Hippocampal formation (tissue), 2 donors: ENCODE data around the gene ZBTB7A.

Experiments
- DNase-seq, 2 donors: peaks; one replicate each; lab custom pipeline; 2025; lab: John Stamatoyannopoulos, UW

ZBTB7A gene

DNA sequence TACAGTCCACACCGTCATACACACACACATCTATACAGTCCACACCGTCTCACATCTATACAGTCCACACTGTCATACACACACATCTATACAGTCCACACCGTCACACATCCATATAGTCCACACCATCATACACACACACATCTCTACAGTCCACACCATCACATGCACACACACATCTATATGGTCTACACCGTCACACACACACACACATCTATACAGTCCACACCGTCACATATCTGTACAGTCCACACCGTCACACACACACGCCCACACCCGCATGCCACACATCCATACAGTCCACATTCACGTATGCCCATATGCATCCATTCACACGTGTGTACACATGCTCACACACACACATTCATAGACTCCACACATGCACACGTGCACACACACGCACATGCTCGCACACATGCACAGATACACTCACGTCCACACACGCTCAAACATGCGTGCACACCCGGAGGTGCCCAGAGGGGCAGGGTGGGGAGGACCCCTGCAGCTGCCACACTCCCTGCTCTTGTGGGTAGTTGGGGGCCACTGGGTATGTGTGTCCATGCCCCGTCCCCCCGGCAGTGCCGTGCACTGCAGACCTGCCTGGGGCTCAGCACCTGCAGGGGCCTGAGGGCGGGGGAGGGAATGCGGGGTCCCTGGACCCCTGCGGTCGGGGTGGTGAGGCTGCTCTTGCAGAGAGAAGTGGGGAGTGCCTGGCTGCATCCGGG, 30.0 kb downstream of the ZBTB7A start:
- DNase-seq, result no peak

DNA sequence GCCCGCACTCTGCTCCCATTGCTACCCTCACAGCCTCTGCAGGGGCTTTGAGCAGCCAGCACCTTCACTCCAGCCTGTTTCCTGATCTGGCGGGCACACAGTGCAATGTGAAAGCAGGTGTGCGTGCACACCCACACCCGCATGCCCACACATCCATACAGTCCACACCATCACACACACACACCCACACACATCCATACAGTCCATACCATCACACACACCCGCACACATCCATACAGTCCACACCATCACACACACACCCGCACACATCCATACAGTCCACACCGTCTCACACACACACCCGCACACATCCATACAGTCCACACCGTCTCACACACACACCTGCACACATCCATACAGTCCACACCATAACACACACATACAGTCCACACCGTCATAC, 31.1 kb downstream of the ZBTB7A start:
- no peak for DNase-seq

DNA sequence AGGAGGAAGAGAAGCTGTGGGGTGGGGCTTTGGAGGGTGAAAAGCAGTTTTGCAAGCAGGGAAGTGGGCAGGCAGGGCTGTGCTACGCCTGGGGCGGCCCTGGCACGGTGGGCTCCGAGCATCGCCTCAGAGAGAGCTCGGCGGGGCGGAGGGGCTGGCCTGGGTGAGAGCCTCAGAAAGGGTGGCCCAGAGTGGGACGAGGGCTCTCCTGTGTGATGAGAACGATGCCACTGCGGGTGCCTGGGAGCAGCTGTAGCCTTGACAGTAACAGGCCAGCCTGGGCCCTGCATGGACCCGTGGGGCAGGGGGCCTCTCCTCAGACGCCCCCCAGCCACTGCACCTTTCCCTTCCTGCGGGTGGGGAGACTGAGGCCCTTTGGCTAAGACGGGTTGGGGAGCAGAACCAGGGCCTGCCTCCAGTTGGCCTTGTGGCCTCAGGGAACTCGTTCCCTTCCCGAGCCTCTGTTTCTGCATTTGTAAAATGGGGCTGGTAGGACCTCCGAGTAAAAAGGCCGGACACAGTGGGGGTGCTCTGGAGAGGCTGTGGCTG, 31.6 kb downstream of the ZBTB7A start:
- DNase-seq, result no peak

DNA sequence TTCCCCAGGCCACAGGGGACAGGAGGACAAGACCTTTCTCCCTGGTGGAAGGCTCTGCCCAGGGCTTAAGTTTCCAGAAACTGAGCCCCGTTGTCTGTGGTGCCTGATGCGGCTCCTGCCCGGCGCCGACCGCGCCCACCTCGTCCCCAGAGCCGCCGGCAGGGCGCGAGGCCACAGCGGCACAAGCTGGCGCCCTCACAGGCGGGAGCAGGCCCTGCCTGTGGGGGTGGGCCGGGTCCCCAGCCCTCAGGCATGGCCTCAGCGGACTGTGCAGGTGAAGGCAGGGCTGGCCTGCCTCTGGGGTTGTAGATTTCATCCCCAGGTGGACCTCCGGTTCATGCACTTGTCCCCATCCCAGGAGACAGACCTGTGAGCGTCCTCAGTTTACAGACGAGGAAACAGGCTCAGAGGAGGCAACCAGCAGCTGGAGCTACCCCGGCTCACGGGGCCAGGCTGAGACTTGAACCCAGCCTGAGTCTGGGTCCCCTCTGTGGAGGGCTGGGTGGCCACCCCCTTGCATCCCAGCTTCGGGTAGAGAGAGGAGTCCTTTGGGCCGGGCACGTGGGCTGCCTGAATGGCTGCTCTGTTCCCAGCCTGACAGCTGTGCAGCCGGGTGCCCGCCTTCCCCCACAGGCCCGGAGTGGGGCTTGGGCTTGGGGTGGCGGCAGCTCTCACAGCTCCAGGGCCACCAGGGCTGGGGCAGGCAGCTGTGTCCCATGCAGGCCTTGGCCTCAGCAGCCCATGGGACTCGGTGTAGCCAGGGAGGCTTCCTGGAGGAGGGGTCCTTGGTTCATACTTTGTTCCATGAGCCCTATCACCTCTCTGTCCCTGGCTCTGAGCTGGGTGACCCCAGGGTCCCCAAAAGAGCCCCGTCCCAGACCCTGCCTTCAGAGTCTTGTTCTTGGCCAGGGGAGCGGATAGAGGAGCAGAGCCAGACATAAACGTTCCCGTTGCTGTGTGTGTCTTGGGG, 32.4 kb downstream of the ZBTB7A start:
- peak; percentile 84 to 85 for DNase-seq

DNA sequence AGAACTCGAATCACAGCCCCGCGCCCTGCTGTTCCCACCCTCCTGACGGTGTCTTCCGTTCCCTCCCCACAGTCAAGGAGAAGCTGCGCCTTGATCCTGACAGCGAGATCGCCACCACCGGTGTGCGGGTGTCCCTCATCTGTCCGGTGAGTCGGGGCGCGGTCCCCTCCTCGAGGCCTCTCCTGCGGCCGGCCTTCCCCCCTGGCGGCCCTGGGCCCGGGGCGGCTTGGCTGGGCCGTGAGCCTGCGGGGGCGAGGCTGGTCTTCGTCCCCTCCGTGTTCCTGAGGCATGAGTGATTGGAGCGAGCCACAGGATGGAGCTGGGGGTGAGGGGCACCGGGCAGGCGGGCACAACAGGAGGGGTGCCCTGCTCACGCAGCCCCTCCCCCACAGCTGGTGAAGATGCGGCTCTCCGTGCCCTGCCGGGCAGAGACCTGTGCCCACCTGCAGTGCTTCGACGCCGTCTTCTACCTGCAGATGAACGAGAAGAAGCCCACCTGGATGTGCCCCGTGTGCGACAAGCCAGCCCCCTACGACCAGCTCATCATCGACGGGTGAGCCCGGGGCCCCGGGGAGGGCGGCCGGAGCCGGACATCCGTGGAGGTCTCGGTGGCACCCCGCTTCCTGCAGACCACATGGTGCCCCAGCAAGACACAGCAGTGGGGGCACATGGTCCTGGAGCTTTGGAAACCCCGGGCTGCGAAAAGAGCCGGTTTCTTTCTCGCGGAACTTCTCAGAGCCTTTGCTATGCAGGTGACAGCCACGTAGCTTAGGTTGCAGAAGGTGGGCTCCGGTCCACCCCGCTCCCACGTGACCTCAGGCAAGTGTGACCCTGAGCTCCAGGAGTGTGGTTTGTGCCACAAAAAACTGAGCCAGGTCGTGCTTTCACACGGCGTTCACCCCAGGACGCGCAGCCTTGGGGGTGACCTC, 33.4 kb downstream of the ZBTB7A start:
- no peak for DNase-seq

DNA sequence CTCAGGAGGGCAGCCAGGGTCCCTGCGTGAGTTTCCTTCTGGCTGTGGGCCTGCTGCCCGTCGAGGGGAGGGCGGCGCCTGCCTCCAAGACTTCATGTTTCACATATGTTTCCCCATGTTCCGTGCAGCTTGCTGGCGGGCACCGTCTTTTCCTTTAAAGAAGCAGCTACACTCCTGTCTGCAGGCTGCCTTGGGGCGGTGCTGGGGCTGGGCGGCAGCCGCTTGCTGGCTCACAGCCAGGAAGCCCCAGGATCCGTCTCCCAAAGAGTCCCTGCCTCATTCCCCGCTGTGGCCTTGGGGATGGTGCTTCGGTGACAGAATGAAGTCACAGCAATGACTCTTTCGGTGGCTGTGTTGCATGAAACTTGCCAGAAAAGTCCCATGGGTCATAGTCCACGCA, 34.3 kb downstream of the ZBTB7A start:
- no peak for DNase-seq

DNA sequence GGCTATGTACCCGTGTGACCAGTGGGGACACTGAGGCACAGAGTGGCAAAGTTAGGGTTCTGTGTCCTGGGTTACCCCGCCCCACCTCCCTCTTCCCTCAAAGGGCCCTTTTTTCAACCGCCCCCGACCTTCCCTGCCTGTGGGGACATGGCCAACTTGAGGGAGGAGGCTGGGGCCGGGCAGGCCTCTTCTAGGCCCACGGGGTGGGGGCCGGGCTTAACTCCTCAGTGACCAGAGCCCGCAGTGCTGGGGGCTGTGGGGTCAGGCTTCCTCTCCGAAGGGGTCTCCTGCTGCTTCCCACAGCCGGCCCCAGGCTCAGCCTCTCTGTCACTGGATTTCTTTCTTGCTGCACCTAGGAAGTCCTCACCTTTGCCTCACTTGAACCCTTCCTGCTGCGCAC, 35.3 kb downstream of the ZBTB7A start:
- no peak for DNase-seq

DNA sequence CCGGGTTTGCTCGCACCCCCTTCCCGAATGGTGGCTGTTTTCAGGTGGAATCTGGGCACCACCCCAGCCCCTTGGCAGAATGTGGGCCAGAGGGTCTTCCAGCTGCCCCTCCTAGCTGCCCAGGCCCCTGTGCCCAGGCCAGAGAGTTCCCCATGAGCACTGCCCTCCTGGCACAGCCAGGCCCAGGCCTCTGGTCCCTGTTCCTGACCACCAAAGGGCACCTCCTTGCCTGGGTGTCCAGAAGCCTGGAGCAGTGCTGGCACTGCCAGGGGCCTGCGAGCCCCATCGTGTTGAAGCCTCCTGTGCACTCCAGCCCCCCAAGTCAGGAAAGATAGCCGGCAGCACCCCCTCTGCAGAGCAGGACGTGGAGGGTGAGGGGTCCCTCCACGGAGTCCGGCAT, 35.7 kb downstream of the ZBTB7A start:
- no peak for DNase-seq

DNA sequence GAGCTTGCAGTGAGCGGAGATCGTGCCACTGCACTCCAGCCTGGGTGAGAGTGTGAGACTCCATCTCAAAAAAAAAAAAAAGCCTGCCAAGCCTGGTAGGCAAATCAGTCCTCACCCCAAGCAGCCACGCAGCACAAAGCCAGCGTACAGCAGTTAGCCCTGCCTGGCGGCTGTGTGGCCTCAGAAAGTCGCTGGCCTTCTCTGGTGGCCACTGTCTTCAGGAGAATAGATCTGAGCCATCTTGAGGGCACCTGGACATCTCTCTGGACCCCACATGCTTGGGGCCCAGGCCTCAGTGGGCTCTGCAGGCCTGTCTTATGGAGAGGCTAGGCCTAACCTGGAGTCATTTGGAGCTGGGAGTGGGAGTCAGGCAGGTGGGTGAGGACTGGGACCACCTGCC, 36.1 kb downstream of the ZBTB7A start:
- DNase-seq, result no peak

DNA sequence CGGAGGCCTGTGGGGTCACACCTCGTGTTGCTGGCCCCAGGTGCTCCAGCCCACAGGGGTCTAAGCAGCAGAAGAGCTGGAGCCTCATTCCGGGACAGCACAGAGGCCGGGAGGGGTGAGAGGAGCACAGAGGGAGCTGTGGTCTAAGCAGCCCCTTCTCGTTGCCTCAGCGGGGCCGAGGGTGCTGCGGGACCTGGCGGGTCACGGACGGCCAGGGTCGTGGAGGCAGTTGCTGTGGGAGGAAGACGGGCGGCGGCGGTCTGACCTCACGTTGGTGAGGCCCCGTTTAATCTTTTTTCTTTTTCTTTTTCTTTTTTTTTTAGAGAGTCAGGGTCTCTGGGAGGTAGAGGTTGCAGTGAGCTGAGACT, 37.5 kb downstream of the ZBTB7A start:
- no peak for DNase-seq

DNA sequence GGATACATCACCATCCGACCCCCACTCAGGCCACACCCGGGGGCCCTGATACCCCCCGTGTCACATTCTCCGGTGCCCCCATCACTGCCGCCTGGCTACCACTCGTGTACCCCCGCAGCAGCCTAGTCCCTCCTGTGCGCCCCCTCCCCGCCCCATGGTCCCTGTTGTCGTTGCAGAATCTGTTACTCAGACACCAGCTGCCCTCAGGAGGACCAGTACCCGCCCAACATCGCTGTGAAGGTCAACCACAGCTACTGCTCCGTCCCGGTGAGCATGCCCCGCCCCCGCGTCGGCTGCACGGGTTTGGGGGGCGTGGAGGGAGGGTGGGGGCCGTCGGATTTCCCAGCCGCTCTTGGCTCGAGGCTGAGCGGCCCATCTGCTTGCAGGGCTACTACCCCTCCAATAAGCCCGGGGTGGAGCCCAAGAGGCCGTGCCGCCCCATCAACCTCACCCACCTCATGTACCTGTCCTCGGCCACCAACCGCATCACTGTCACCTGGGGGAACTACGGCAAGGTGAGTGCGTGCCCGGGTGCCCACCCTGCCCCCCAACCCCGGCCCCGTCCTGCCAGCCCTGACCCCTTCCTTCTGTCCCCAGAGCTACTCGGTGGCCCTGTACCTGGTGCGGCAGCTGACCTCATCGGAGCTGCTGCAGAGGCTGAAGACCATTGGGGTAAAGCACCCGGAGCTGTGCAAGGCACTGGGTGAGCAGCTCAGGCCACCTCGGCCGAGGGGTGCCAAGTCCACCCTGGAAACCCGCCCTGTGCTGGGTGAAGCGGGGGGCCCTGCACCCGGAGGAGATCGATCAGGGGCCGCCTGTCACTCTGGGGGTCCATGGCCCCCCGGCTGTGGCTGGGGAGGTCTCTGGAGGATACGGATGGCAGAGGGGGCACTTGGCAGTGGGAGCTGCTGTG, 38.1 kb downstream of the ZBTB7A start:
- DNase-seq, result no peak

DNA sequence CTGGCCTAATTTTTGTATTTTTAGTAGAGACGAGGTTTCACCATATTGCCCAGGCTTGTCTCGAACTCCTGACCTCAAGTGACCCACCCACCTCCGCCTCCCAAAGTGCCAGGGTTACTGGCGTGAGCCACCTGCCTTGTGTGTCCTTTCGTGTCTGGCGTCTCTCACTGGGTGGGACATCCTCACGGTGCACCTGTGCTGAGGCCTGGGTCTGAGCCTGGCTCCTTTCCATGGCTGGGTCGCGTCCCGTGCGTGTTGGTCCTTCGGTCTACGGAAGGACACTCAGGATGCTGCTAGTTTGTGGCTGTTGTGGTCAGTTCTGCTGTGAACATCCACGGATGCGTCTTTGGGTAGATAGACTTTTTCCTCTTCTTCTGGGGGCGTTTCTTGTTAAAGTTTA, 39.6 kb downstream of the ZBTB7A start:
- DNase-seq, result no peak

DNA sequence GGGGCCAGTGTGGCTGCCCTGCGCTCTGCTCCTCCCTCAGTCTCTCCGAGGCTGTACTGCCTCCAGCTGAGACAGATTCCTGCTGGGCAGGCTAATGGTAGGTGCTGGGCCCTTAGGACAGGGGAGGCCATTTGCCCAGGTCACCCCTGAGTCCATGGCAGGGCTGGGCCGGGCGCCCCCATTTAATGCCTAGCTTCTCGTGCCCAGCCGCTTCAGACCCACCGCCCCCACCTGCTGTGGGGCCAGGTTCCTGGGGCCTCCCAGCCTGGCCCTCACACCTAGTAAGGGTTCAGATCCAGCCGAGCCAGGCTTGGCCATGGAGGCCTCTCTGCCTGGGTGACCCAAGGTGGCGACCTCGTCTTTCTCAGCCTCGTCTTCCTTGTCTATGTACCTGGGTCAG, 41.4 kb downstream of the ZBTB7A start:
- no peak for DNase-seq

DNA sequence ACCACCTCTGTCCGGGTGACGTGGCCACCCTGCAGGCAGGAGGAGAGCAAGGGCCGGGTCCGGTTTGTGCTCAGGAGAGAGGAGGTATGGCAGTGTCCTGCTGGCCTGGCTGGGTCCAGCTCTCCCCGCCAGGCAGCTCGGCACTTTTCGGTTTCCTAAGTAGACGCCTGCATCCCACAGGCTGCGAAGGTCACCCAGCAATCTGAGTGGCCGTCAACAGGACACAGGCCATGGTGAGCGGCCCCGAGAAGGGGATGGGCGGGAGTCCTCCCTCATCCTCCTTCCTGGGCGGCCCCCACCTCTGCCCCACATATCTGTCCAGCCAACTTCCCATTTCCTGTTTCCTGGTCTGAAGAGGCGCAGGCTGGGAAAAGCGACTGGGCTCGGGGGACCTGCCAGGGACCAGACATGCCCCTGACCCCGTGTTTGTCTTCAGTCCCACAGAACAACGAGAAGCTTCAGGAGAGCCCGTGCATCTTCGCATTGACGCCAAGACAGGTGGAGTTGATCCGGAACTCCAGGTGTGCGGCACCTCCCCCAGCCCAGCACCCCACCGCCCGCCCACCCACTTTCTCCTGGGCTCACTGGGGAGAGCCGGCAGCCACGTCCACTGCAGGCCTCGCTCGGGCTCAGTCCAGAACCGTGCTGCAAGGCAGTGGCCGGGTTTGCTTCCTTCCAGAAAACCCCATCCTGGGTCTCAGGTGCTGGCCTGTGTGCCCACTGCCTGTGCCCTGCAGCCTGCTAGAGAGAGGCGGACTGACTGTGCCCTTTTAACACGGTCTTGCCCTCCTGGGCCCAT, 42.9 kb downstream of the ZBTB7A start:
- DNase-seq, result no peak

DNA sequence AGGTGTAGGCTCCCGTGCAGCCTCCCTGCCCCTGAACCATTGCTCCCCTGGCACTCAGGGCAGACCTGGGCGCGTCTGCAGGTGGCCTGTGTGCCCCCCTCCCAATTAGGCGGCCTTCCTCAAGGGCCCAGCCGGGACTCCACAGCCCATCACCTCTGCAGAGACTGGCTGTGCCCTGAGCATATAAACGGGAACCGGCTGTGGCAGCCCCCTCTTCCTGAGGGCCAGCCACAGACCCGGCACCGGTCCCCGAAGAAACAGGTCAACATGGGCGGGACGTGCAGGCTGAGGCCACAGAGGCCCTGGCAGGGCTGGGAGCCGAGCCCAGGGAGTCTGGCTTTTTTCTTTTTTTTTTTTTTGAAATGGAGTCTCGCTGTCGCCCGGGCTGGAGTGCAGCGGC, 47.1 kb downstream of the ZBTB7A start:
- no peak for DNase-seq

DNA sequence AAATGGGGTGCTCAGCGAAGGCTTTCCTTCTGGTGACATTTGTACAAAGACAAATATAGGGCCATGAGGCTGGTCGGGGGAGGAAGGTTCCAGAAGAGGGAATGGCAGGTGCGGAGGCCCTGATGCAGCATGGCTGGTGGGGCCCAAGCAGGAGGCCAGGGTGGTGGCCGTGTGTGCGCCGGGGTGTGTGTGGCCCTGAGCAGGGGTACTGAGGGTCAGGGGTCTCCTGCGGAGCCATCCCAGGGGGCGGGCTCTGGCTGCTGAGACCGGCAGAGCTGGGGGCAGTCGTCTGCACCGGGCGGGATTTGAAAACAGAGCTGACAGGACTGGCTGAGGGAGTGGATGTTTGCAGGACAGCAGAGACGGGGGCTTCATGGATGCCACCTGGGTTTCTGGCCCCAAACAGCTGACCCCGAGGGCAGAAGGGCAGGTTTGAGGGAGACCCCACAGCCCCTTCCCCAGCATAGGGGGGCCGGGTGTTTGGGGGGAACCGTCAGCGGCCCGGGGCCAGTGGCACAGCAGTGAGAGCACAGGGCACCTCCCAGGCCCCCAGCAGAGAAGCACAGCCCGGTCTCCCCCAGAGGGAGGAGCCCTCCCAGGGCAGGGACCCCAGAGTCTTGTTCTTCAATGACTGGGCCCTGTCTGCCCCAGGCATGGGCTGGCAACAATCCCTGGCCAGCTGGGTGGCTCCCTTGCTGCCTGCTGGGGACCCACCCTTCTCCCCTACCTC, 47.8 kb downstream of the ZBTB7A start:
- no peak for DNase-seq

DNA sequence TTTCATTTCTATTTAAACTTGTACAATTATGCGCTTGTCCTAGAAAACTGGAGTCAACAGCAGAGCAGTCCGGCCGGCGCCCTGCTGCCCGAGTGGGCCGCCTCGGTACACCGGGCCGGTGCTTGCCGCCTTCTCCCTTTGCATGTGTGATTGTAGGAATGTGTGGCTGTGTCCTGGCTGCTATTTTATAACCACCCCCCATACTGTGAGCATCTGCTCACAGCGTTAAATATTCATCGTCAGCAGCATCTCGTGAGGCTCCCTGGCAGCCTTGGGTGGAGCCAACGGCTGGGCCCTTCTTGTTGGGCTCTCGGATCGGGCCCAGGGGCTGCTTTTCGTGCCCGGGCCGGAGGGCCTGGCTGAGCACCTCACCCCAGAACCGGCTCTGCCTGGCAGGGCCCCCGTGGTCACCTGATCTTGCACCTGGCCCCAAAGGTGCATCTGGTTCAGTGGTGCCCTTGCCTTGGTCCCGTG, 48.5 kb downstream of the ZBTB7A start:
- DNase-seq, result peak in 1 of 2 donors; percentile 36

DNA sequence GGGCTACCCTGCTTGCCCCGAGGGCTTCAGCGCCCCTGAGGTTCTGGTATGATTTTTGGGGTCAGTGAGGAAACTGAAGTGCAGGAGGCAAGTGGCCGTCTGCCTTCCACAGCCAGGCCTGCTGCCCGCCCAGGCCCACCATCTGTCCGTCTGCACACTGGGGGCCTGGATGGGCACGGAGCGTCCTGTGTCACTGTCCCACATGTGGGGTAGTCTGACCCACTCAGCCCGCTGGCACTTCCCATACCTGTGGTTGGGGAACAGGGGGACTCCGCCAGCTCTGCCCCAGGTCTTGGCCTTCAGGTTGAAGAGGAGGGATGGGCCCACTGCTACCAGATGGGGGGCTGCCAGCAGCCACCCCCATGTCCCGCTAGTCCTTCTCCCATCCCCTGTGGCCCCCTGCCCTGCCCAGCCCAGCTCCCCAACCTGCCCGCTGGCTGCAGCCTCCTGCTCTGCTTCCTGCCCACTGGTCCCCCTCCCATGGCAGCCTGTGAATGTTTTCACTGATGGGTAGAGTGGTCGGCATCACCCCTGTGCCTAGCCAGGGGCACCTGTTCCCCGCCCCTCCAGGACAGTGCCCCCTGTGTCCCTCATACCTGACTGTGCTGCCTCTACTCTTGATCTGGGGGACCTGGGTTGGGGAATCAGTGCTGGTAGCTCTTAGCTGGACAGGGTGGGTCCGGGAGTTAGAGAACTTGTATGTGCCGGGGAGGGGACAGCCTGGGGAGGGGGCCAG, 49.6 kb downstream of the ZBTB7A start:
- DNase-seq, result no peak
